ENCODE results near the gene DENND5B.

- TF ChIP-seq CTCF (IDR thresholded peaks at IDR 0.05) (no peak), POLR2A (IDR thresholded peaks at IDR 0.05; ENCODE audit: low read depth) (no peak), POLR2AphosphoS5 (IDR thresholded peaks at IDR 0.05) (no peak), EP300 (IDR thresholded peaks at IDR 0.05) (no peak)
Observed at GRCh38 chr12:31369712-31370521, 221.0 kb downstream of the DENND5B start.
